ENCODE measurements around the gene VASP. TPM values are rescaled to one million over a fixed set of nuclear protein-coding genes. Genes with fewer than 3 reads are reported as not detected.

The VASP gene
- total RNA-seq, 2 donors from 2014 or later = 48.4 to 91.7 TPM

DNA sequence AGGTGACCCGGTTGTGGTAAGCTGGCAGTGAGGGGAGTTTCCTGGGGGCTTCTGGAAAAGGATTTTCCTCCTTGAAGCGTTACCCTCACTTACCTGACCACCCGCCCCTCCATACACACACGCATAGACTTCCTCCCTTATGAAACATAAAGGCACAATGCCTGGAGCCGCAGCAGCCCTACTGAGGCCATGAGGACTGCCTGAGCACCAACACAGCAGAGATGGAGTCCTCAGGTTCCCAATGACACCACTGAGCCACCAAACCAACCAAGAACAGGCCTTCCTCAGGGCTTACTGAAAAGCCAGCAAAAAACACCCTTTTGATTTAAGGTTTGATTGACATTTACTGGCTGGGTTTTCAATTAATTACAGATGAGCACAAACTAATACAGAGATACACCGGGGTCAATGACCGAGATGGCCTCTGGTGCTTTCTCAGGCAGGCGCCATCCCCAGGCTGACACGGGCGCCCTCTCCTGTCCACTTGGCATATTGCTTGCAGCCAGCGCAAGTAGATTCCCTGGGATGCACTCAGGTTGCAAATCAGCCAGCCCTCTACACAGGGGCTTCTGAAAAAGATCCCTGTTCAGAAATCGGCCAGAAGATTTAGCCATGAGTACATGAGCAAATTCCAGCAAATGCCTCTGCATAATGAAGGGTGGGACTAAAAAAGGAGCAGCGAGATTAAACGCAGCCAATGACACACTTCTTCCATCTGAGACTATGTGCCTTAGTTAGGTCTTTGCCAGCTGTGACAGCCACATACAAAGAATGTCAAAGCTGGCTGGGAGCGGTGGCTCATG lies 62.5 kb downstream of the VASP start:
- intact Hi-C loops (cut with DNase I) = loop anchor here in 1 of 2 donors (5.0 kb wide), 1 partner anchor 48 kb away; no protein-coding TSS in a partner anchor
- peak; percentile 67 to 74 for ATAC-seq
- DNase-seq = peak; percentile 41

- DNase-seq (no peak), ATAC-seq (no peak)
- intact Hi-C loops (cut with DNase I) = no loop called here
These were observed 64.4 kb downstream of the VASP start for GRCh38 chr19:45571457-45572220.

DNA sequence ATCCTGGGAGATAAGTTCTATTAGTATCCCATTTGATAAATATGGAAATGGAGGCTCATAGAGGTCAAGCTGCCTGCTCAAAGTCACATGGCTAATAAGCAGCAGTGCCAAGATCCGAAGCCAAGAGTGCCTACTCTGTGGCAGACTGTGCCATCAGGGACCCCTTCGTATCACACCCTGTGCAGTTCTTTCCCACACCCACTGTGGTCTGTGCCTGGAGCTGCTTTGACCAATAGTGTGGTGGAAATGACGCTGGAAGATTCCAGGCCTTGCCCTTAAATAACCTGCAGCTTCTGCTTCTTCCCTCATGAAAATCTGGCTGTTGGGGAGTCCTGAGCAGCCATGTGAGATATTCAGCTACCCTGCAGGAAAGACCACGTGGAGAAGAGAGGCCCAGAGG lies 67.2 kb downstream of the VASP start:
- intact Hi-C loops (cut with DNase I) = no loop called here
- DNase-seq (no peak), ATAC-seq (peak; percentile 24 to 50)

DNA sequence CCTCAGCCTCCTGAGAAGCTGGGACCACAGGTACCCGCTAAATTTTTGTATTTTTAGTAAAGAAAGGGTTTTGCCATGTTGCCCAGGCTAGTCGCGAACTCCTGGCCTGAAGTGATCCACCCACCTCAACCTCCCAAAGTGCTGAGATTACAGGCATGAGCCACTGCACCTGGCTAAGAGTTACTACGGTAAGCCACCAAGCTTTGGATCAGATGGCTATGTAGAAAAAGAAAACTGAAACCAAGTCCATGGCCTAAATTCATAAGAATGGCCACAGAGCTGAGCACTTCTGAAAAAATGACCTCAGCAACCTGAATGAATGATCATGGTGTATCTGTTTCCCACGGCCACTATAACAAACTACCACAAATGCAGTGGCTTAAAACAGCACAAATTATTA lies 67.9 kb downstream of the VASP start:
- no peak for DNase-seq
- no peak for ATAC-seq
- intact Hi-C loops (cut with DNase I) = no loop called here

Other genes starting within 250 kb of the VASP start
- gene CKM, start 184.6 kb upstream of the VASP start, total RNA-seq = 1,000 to 10,000 TPM; 3,072 to 3,213 TPM
- under 1 TPM; 0.21 to 0.24 TPM for gene KLC3, start 166.7 kb upstream of the VASP start, total RNA-seq
- gene ERCC2, start 136.9 kb upstream of the VASP start, total RNA-seq = 10 to 100 TPM; 12.7 to 13.0 TPM
- 100 to 1,000 TPM; 123 to 143 TPM for gene PPP1R13L, start 102.4 kb upstream of the VASP start, total RNA-seq
- gene POLR1G, start 100.8 kb upstream of the VASP start, total RNA-seq = 1 to 10 TPM; 4.6 to 5.5 TPM
- gene ERCC1, start 83.6 kb upstream of the VASP start, total RNA-seq = 100 to 1,000 TPM; 105 to 140 TPM
- 1 to 10 TPM; 1.5 to 5.5 TPM for gene FOSB, start 39.5 kb upstream of the VASP start, total RNA-seq
- gene RTN2, start 10.4 kb upstream of the VASP start, total RNA-seq = 10 to 100 TPM; 13.0 to 16.3 TPM
- gene PPM1N, start 9.0 kb upstream of the VASP start, total RNA-seq = 1 to 10 TPM in 1 of 2 donors, under 1 TPM in 1; 0.47 to 1.0 TPM
- gene OPA3, start 77.3 kb downstream of the VASP start, total RNA-seq = 10 to 100 TPM; 19.1 to 27.1 TPM
- 10 to 100 TPM in 1 of 2 donors, 1 to 10 TPM in 1; 5.2 to 17.7 TPM for gene GPR4, start 94.7 kb downstream of the VASP start, total RNA-seq
- gene EML2, start 131.9 kb downstream of the VASP start, total RNA-seq = 10 to 100 TPM; 30.1 to 34.8 TPM
- gene GIPR, start 160.7 kb downstream of the VASP start, total RNA-seq = 10 to 100 TPM in 1 of 2 donors, 1 to 10 TPM in 1; 7.2 to 11.0 TPM
- gene SNRPD2, start 184.5 kb downstream of the VASP start, total RNA-seq = 100 to 1,000 TPM; 251 to 270 TPM
- 1 to 10 TPM; 2.9 to 3.2 TPM for gene QPCTL, start 185.2 kb downstream of the VASP start, total RNA-seq
- gene FBXO46, start 223.4 kb downstream of the VASP start, total RNA-seq = 10 to 100 TPM in 1 of 2 donors, 1 to 10 TPM in 1; 9.6 to 10.8 TPM
- gene MEIOSIN, start 226.0 kb downstream of the VASP start, total RNA-seq = under 1 TPM; 0.21 to 0.24 TPM